SU-DHL-6 (cell line): Measurements from ENCODE around the gene IGFBPL1.

Experiments
- CTCF ChIP-seq: fragments of 200-600 bp; sonication (generic); IDR thresholded peaks from one replicate; pipeline ENCODE4 v1.5.1; 2017; ENCODE audit warnings: antibody characterized with exemption, mild to moderate bottlenecking, low read length, moderate library complexity; ENCODE audit not compliant: insufficient read depth, poor library complexity, severe bottlenecking
- EZH2phosphoT487 ChIP-seq: fragments of 200-600 bp; sonication (generic), shearing (Covaris generic); conservative IDR thresholded peaks from 2 replicates; pipeline ENCODE4 v1.6.1; 2018; ENCODE audit warnings: mild to moderate bottlenecking, antibody characterized with exemption, low read length, moderate library complexity, mixed read lengths

GRCh38 chr9:38413283-38413682, 11.0 kb downstream of the IGFBPL1 start:
- TF ChIP-seq CTCF (no peak), EZH2phosphoT487 (no peak)
